A549 treated with AZD2906 at 1 μM for 4 hours (cell line): Measurements from ENCODE around the gene TCEANC. TPM values are rescaled to one million over a fixed set of nuclear protein-coding genes. Genes with fewer than 3 reads are reported as not detected.

Source experiments
- total RNA-seq: library from RNA; stranded (reverse); fragments of 200-300 nt; extraction: Qiagen RNA extraction; gene quantifications from 5 replicates; pipeline ENCODE4 v1.2.3, GENCODE V29; 2022

TCEANC gene, protein sequence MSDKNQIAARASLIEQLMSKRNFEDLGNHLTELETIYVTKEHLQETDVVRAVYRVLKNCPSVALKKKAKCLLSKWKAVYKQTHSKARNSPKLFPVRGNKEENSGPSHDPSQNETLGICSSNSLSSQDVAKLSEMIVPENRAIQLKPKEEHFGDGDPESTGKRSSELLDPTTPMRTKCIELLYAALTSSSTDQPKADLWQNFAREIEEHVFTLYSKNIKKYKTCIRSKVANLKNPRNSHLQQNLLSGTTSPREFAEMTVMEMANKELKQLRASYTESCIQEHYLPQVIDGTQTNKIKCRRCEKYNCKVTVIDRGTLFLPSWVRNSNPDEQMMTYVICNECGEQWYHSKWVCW
- 0.55 to 0.80 TPM (median 0.70 TPM) in 5 replicates for total RNA-seq

GRCh38 chrX:13652850-13653693, at the start of gene TCEANC:
Gene TCEANC, plus strand, starts transcription at chrX:13653141. Its CDS starts 9,368 bp downstream, at chrX:13662509.

GRCh38 chrX:13688958-13689740, 36.2 kb downstream of the TCEANC start, which contains the start of gene RAB9A:
Gene RAB9A, plus strand, starts transcription at chrX:13689128. Its CDS starts 19,619 bp downstream, at chrX:13708747.

Other genes starting within 250 kb of the TCEANC start
- gene EGFL6, start 83.5 kb upstream of the TCEANC start, total RNA-seq = not detected in 5 replicates
- gene RAB9A, start 36.0 kb downstream of the TCEANC start, total RNA-seq = 28.0 to 32.3 TPM (median 29.2 TPM) in 5 replicates
- 7.0 to 8.5 TPM (median 7.3 TPM) in 5 replicates for gene TRAPPC2, start 81.5 kb downstream of the TCEANC start, total RNA-seq
- gene OFD1, start 81.6 kb downstream of the TCEANC start, total RNA-seq = 10.9 to 13.1 TPM (median 11.5 TPM) in 5 replicates
- 0.24 to 0.61 TPM (median 0.39 TPM) in 5 replicates for gene GPM6B, start 164.0 kb downstream of the TCEANC start, total RNA-seq